Kidney tubule cell (primary cell): ENCODE data around the gene PSG7.
A peak's percentile ranks its signal among the peaks of the same experiment; 100 is the strongest.
"Not testable (repeated sequence)": the region's sequence is repeated elsewhere in the genome, so short reads cannot be mapped to it uniquely, and the experiment has no call there.

ENCODE experiments used
- DNase-seq: peaks from one replicate; pipeline ENCODE4 v3.0.0-alpha.2; 2018; ENCODE audit warnings: low spot score

Gene PSG7

GRCh38 chr19:42913516-42913915 is 23.5 kb downstream of the PSG7 start:
- DNase-seq = not testable (repeated sequence)

GRCh38 chr19:42912941-42913340 is 24.1 kb downstream of the PSG7 start:
- DNase-seq = not testable (repeated sequence)

GRCh38 chr19:42911731-42912130 is 25.3 kb downstream of the PSG7 start:
- not testable (repeated sequence) for DNase-seq

- DNase-seq = not testable (repeated sequence)
Measured at GRCh38 chr19:42906162-42906561, 30.8 kb downstream of the PSG7 start.

GRCh38 chr19:42900561-42900960 is 36.4 kb downstream of the PSG7 start:
- DNase-seq = not testable (repeated sequence)

- DNase-seq = not testable (repeated sequence)
Measured at GRCh38 chr19:42899674-42900073, 37.3 kb downstream of the PSG7 start.

- peak; percentile 30 for DNase-seq
Measured at GRCh38 chr19:42899110-42899509, 37.9 kb downstream of the PSG7 start.

- DNase-seq = not testable (repeated sequence)
Measured at GRCh38 chr19:42898656-42899055, 38.4 kb downstream of the PSG7 start.

GRCh38 chr19:42897729-42898128 is 39.3 kb downstream of the PSG7 start:
- peak; percentile 75 for DNase-seq

GRCh38 chr19:42890446-42890845 is 46.6 kb downstream of the PSG7 start:
- peak; percentile 14 for DNase-seq

GRCh38 chr19:42887876-42888445 is 49.0 kb downstream of the PSG7 start:
- not testable (repeated sequence) for DNase-seq

GRCh38 chr19:42882730-42883129 is 54.3 kb downstream of the PSG7 start:
- DNase-seq = not testable (repeated sequence)

- DNase-seq = not testable (repeated sequence)
Measured at GRCh38 chr19:42882010-42882409, 55.0 kb downstream of the PSG7 start.

- peak; percentile 7 for DNase-seq
Measured at GRCh38 chr19:42881279-42881678, 55.7 kb downstream of the PSG7 start.

GRCh38 chr19:42880621-42881020 is 56.4 kb downstream of the PSG7 start:
- not testable (repeated sequence) for DNase-seq

- DNase-seq = no peak
Measured at GRCh38 chr19:42879613-42880012, 57.4 kb downstream of the PSG7 start, which contains the start of gene PSG1. PSG1 (minus strand) TSS chr19:42879713; CDS start chr19:42879581, 132 bp downstream.

- DNase-seq = peak; percentile 93
Measured at GRCh38 chr19:42876596-42876995, 60.4 kb downstream of the PSG7 start.

- DNase-seq = peak; percentile 59
Measured at GRCh38 chr19:42875881-42876280, 61.1 kb downstream of the PSG7 start.

- peak; percentile 85 for DNase-seq
Measured at GRCh38 chr19:42874901-42875813, 61.9 kb downstream of the PSG7 start.

GRCh38 chr19:42874136-42874535 is 62.9 kb downstream of the PSG7 start:
- DNase-seq = peak; percentile 61
